ENCODE results near the gene COX6A2. TPM values are rescaled to one million over a fixed set of nuclear protein-coding genes. Genes with fewer than 3 reads are reported as not detected.

COX6A2 gene
- total and polyA plus RNA-seq, 2 experiments from 2014 or later, result 6.0 TPM; not detected in 1

GRCh38 chr16:31476303-31477219 is 48.4 kb upstream of the COX6A2 start:
- H3K27ac ChIP-seq (ENCODE audit: low read depth), result no peak overlapping the region
- peak overlapping the region; percentile 86 for H2AFZ ChIP-seq
- H3K4me3 ChIP-seq, result peak overlapping the region; percentile 83
- H3K4me1 ChIP-seq (ENCODE audit: insufficient read depth), result peaks cover under 1% of the 10 kb centered on the region; the same call in 1 of the 2 replicates
- H3K36me3 ChIP-seq (ENCODE audit: insufficient read depth), result no peaks in the 10 kb centered on the region
- DNase-seq (ENCODE audit: low spot score) (peak; percentile 88), ATAC-seq (peak; percentile 68)
- H3K4me2 ChIP-seq, result peak overlapping the region; percentile 98
- H3K9me2 ChIP-seq (ENCODE audit: insufficient read depth), result no peaks in the 10 kb centered on the region
- H3K4me3 Mint-ChIP-seq, result peak overlapping the region; percentile 74
- H3K27me3 Mint-ChIP-seq (ENCODE audit: insufficient read depth, low read depth, poor library complexity), result peaks cover 64% of the 10 kb centered on the region
- peaks cover 8% of the 10 kb centered on the region for H3K36me3 Mint-ChIP-seq (ENCODE audit: low read depth)
- no peak overlapping the region for H3K27ac Mint-ChIP-seq
- H3K4me1 Mint-ChIP-seq, result peaks cover 12% of the 10 kb centered on the region; the same call in 2 of the 3 replicates
- H3K9me3 Mint-ChIP-seq, result peaks cover 6% of the 10 kb centered on the region
- H3K79me2 ChIP-seq (replicated peaks; ENCODE audit: insufficient read depth), result no peaks in the 10 kb centered on the region
- peaks cover 8% of the 10 kb centered on the region; the same call in 1 of the 2 replicates for H3F3A ChIP-seq (replicated peaks; ENCODE audit: low read depth)
- H4K20me1 ChIP-seq (replicated peaks; ENCODE audit: insufficient read depth), result no peaks in the 10 kb centered on the region
- peaks cover 79% of the 10 kb centered on the region for H3K27me3 ChIP-seq (ENCODE audit: insufficient read depth)
- no peak for TF ChIP-seq REST (IDR thresholded peaks at IDR 0.05; ENCODE audit: unreplicated experiment)
- TF ChIP-seq POLR2AphosphoS5 (IDR thresholded peaks at IDR 0.05; ENCODE audit: low read depth), result peak; percentile 86

- peaks cover 18% of the 10 kb centered on the region; the same call in 2 of the 3 replicates for H3K4me1 Mint-ChIP-seq
- no peak overlapping the region for H3K27ac ChIP-seq (ENCODE audit: low read depth)
- peaks cover 7% of the 10 kb centered on the region; the same call in 1 of the 2 replicates for H3K4me1 ChIP-seq (ENCODE audit: insufficient read depth)
- no peaks in the 10 kb centered on the region for H4K20me1 ChIP-seq (replicated peaks; ENCODE audit: insufficient read depth)
- H3K4me3 ChIP-seq, result peak overlapping the region; percentile 83
- H2AFZ ChIP-seq, result peak overlapping the region; percentile 86; the same call in 1 of the 2 replicates
- H3K36me3 ChIP-seq (ENCODE audit: insufficient read depth), result no peaks in the 10 kb centered on the region
- no peaks in the 10 kb centered on the region for H3K79me2 ChIP-seq (replicated peaks; ENCODE audit: insufficient read depth)
- H3F3A ChIP-seq (replicated peaks; ENCODE audit: low read depth), result peaks cover 8% of the 10 kb centered on the region; the same call in 1 of the 2 replicates
- peak overlapping the region; percentile 98 for H3K4me2 ChIP-seq
- peak; percentile 0; the same call in 2 of the 3 replicates for ATAC-seq
- H3K27me3 ChIP-seq (ENCODE audit: insufficient read depth), result peaks cover 79% of the 10 kb centered on the region
- peak overlapping the region; percentile 74 for H3K4me3 Mint-ChIP-seq
- no peaks in the 10 kb centered on the region for H3K9me2 ChIP-seq (ENCODE audit: insufficient read depth)
- peak; percentile 48 for DNase-seq (ENCODE audit: low spot score)
- H3K27ac Mint-ChIP-seq, result no peak overlapping the region
- H3K9me3 Mint-ChIP-seq, result peaks cover 6% of the 10 kb centered on the region
- H3K27me3 Mint-ChIP-seq (ENCODE audit: insufficient read depth, low read depth, poor library complexity), result peaks cover 67% of the 10 kb centered on the region
- peaks cover 8% of the 10 kb centered on the region for H3K36me3 Mint-ChIP-seq (ENCODE audit: low read depth)
- TF ChIP-seq CTCF (conservative IDR thresholded peaks at IDR 0.05; ENCODE audit: low read depth in 2 of 2) (no peak), POLR2AphosphoS5 (IDR thresholded peaks at IDR 0.05; ENCODE audit: low read depth) (no peak), NANOG (IDR thresholded peaks at IDR 0.05; ENCODE audit: borderline replicate concordance) (no peak), ZNF114 (CRISPR knock-in tag; IDR thresholded peaks at IDR 0.05) (no peak), EZH2phosphoT487 (IDR thresholded peaks at IDR 0.05; ENCODE audit: unreplicated experiment) (no peak), ETS1 (IDR thresholded peaks at IDR 0.05) (no peak), CREB1 (CRISPR knock-in tag; IDR thresholded peaks at IDR 0.05; ENCODE audit: low read depth) (no peak), REST (IDR thresholded peaks at IDR 0.05; ENCODE audit: unreplicated experiment) (no peak), ZNF331 (CRISPR knock-in tag; IDR thresholded peaks at IDR 0.05; ENCODE audit: low read depth) (no peak)
These were observed 47.8 kb upstream of the COX6A2 start for GRCh38 chr16:31475946-31476302.

Measured in GM23338 (cell line).